NCI-H69 (cell line): ENCODE data around the gene TMEM130.
A peak's percentile ranks its signal among the peaks of the same experiment; 100 is the strongest.

ENCODE experiments used
- DNase-seq: peaks from one replicate; lab custom pipeline; 2025; lab: John Stamatoyannopoulos, UW

Gene TMEM130, protein sequence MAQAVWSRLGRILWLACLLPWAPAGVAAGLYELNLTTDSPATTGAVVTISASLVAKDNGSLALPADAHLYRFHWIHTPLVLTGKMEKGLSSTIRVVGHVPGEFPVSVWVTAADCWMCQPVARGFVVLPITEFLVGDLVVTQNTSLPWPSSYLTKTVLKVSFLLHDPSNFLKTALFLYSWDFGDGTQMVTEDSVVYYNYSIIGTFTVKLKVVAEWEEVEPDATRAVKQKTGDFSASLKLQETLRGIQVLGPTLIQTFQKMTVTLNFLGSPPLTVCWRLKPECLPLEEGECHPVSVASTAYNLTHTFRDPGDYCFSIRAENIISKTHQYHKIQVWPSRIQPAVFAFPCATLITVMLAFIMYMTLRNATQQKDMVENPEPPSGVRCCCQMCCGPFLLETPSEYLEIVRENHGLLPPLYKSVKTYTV

DNA sequence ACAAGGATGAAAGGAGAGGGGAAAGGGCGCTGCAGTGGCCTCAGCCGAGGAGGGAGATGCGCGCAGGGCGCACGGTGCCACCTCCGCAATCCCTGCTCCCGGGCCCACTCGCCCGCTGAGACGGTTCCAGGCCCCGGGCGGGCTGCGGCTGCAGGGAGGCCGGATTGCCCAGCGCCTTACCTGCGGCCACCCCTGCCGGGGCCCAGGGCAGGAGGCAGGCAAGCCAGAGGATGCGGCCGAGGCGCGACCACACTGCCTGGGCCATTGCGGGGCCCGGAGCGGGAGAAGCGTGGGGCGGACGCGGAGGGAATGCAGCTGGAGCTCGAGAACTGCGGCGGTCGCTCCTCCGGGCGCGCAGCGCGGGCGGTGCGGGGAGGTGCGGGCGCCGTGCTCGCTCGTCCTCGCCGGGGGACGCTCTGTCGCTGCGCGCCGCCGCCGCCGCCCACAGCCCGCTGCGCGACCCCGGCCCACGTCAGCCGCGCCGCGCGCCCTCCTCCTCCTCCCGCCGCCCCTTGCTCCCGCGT, at the start of gene TMEM130:
Gene TMEM130, minus strand, starts transcription at position 418 of the 524 bp plus-strand sequence. Its CDS starts 153 bp downstream, at position 265.
- peak; percentile 47 for DNase-seq

DNA sequence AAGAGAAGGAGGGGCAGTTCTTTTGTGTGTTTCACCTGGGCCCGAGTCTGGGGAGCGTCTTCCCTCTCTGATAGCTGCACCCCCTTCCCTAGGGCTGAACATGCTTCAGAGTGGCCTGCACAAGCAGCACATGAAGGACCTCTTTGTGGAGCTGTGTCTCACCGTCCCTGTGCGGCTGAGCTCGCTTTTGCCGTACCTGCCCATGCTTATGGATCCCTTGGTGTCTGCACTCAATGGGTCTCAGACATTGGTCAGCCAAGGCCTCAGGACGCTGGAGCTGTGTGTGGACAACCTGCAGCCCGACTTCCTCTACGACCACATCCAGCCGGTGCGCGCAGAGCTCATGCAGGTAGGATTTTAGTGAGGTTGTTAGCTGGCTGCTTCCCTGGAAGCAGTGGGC, 47.5 kb upstream of the TMEM130 start:
- no peak for DNase-seq

DNA sequence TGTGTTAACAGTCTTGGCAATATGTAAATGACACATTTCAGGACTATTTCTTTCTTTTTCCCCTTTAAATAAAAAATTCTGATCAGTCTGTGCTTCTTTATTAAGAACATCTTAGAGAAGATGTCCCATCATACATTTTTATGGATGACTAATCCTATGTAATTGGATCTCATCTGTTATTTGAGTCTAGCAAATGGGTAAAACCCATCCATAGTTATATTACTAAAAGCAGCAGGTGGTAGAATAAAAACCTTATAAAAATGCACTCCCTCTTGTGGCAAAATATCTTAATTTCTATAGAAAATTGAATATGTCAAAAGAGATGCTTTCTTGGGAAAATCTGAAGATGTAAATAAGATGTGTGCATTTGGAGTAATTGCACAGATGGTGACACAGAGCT, 43.8 kb upstream of the TMEM130 start:
- no peak for DNase-seq

DNA sequence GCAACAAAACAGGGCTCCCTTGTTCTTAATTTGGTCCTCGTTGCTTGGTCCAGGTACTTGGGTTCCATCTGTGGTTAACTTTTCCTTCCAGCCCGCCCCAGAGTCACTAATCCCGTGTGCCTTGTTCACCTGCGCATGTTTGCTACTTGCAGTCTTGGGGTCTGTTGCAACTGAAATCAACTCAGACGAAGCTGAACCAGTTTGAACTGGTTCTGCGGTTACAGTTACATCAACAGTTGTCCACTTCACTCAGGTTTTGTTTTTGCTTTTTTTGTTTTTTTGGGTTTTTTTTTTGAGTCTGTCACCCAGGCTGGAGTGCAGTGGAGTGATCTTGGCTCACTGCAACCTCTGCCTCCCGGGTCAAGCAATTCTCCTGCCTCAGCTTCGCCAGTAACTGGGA, 43.2 kb upstream of the TMEM130 start:
- no peak for DNase-seq

DNA sequence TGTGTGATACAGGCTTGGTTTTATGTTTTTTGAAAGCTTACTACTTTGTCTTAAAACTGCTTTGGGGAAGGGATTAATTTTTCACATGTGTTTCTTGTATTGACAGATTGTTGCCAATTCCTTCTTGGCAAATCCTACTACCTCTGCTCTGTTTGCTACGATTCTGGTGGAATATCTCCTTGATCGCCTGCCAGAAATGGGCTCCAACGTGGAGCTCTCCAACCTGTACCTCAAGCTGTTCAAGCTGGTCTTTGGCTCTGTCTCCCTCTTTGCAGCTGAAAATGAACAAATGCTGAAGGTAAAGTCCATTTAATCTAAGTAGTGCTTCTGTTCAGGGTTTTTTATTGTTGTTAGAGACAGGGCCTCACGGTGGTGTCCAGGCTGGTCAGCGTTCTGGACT, 42.1 kb upstream of the TMEM130 start:
- DNase-seq, result no peak

DNA sequence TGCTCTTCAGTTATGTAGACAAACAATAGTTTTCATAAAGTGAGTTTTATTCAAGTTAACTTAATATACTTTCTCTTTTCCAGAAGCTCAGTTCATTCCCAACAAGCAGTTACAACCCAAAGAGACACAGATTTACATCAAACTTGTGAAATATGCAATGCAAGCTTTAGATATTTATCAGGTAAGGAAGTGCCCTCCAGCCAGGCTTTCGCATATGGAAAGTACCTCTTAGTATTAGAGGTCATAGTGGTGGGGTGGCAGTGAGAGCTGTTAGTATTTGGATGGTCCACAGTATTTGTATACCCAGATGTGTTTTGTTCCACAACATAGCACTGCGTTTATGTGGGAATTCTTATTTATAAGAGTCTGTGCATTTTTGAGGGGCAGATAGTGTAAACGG, 40.6 kb upstream of the TMEM130 start:
- DNase-seq, result no peak

DNA sequence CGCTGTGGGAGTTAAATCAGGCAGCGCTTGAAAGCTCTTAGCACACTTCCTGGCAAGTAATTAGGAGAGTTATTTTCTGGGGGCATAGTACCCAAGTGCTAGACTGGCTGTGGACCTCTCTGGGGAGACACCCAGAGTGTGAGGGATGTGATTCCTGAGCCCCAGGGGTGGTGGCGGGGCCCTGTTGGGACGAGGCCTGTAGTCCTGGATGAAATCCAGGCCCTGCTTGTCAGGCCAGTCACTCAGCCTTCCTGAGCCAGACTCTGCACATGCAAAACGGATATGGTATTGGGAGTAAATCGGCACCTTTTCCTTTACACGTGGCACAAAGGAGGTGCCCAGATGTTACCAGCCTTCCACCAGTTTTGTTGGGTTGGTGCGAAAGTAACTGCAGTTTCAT, 39.7 kb upstream of the TMEM130 start:
- no peak for DNase-seq

DNA sequence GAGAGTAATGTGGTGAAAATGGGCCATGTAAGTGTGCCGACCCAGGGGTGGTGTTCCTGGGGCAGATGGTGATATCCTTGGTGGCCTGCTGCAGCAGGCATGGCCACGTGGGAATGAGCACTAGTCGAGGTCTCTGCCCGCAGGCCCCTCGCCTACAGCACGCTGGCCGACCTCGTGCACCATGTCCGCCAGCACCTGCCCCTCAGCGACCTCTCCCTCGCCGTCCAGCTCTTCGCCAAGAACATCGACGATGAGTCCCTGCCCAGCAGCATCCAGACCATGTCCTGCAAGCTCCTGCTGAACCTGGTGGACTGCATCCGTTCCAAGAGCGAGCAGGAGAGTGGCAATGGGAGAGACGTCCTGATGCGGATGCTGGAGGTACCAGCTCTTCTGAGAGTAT, 38.8 kb upstream of the TMEM130 start:
- no peak for DNase-seq

DNA sequence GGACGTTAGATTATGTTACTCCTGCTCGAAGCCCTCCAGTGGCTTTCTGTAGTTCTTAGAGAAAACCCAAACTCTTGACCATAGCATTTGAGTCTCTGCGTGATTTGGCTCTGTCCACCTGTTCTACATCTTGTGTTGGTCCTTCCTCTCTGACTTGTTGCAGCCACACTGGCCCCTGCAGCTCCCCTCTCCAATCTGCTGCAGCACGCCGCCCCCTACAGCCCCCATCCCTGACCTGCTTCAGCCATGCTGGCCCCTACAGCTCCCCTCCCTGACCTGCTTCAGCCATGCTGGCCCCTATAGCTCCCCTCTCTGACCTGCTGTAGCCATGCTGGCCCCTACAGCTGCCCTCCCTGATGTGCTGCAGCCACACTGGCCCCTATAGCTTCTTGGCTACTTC, 37.8 kb upstream of the TMEM130 start:
- DNase-seq, result no peak

DNA sequence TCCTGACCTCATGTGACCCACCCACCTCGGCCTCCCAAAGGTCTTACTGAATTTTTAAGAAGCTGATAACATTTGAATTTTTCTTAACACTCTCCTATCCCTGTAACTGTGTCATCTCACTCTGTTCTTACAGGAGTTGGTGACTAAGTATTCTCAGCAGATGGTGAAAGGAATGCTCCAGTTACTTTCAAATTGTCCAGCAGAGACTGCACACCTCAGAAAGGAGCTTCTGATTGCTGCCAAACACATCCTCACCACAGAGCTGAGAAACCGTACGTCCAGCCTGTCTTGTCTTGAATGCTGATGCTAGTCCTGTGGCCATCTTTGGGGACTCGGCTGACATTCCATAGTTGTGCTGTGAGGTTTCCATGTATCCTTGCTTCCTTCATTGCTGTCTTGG, 33.4 kb upstream of the TMEM130 start:
- DNase-seq, result no peak

DNA sequence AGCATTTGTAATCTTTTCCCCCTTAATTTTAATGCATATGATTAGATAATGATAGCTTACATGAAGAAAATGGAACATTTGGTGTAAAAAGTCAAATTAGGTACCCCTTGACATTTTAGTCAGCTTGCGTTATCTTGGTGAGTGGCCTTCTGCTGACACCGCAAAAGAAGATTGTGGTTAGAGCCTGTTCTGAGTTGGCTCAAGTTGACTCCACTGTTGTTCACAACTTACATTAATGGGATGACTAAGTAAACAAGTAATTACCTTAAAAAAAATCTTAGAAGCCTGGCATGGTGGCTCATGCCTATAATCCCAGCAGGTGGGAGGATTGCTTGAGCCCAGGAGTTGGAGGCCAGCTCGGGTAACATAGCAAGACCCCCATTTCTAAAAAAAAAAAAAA, 32.7 kb upstream of the TMEM130 start:
- peak; percentile 38 for DNase-seq

DNA sequence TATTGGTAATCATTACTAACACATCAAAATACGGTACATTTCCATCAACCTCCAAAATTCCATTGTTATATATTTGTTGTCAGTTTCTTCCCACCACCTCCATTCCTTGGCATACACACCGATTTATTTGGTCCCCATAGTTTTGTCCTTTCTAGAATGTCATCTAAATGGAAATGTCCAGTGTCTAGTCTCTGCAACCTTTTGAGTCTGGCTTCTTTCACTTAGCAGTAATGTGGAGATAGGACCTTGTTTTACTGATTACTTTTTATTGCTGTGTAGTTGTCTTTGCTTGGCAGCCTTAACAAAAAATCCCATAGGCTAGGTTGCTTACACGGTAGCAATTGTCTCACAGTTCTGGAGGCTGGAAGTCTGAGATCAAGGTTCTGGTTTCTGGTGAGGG, 31.0 kb upstream of the TMEM130 start:
- no peak for DNase-seq

DNA sequence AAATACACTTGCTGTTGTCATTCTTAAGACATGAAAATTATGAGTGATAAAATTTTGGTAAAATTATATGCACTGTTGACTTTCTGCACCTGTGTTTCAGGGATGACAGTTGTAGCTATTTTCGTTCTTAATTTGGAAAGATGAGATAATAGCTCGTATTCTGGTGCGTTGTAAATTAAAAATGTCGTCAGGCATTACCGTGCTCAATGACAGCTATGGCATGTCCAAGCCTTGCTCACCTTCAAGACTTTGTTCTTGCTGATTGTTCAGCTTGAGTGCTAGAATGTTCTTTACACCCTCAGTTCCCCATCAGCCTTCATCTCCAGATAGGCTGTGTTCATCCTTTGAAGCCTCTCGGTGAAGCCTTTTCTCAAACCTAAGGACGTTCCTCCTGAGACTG, 30.0 kb upstream of the TMEM130 start:
- DNase-seq, result no peak

DNA sequence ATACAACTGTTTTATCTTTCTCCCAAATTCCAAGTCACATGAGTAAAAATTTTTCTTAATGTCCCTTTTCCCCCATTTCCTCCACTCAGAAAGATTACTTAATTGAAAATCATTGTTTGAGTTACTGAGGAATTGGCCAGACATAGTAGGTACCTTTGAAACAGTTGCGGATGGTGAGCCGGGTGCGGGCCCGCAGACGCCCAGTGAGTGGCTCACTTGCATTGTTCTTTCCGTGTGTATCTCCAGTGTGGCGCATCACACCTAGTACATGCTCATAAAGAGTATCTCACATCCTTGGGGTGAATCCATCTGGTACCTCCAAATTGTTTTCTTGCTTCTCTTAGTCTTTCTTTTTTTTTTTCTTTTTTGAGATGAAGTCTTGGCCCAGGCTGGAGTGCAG, 22.8 kb upstream of the TMEM130 start:
- DNase-seq, result no peak

DNA sequence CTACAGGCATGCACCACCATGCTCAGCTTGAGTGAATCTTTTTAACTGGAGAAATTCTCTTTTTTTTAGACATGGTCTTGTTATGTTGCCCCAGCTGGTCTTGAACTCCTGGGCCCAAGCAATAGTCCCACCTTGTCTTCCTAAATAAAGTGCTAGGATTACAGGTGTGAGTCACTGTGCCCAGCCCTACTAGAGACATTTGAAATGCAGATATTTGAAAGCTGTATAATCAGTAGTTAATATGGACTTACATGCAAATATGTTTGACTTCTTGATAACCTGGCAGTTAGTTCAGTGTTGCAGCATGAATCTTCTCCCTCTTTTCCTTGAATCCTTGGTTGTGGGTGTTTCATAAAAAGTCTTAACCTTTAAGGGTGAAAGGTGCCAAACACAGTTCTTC, 17.2 kb upstream of the TMEM130 start:
- DNase-seq, result no peak

DNA sequence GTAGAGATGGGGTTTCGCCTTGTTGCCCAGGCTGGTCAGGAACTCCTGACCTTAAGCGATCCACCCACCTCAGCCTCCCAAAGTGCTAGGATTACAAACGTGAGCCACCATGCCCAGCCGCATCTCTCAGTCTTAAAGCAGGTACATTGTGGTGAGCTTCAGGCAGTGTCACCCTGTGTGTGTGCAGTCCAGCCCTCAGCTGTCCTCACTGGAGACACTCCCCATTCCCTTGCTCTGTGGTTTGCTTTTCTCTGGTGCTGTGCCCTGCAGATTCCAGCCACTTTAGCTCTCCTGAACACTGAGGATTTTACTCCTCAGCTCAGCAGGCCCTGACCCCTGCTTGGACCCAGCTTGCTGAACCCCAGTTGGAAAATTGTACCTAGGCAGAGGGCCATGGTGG, 14.6 kb upstream of the TMEM130 start:
- no peak for DNase-seq

DNA sequence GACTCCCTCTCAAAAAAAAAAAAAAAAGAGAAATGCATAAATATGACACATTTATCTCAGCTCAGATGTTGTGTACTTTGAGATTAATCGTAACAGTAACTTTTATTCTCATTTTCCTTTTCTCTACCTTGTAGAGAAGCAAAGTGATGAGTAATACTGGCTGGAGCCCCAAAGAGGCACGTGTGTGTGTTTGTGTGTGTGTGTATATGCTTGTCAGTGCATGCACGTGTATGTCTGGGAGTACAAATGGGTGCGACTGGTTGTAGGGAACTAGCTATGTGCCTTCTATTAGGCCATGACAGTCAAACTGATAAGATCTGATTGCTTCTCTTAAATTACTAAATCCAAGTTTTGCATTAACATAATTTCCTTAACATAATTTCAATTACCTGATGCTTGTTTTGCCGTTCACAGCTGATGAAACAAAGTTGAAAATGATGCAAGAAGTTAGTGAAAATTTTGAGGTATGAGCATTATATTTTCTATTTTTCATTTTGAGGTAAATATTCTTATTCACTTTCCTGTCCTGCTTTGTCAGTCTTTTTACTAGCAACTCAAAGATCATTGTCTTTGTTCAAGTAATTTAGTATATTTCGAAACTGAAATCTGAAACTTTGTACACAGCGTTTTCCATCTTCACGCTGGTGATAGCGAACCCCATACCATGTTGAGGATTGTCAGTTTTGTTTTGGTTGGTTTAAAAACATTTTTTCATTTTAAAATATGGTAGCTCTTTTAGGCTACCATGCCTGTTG, 11.9 kb upstream of the TMEM130 start:
- no peak for DNase-seq

DNA sequence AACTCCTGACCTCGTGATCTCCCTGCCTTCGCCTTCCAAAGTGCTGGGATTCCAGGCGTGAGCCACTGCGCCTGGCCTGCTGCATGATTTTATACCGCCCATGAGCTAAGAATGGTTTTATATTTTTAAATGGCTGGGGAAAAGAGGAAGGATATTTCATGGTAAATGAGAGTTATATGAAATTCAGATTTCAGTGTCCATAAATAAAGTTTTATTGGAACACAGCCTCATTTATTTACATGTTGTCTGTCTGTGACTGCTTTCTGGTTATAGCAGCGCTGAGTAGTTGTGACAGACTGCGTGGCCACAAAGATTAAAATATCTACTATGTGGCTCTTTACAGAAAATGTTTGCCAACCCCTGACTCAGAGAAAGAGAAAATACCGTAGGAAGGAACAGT, 10.7 kb upstream of the TMEM130 start:
- DNase-seq, result no peak

DNA sequence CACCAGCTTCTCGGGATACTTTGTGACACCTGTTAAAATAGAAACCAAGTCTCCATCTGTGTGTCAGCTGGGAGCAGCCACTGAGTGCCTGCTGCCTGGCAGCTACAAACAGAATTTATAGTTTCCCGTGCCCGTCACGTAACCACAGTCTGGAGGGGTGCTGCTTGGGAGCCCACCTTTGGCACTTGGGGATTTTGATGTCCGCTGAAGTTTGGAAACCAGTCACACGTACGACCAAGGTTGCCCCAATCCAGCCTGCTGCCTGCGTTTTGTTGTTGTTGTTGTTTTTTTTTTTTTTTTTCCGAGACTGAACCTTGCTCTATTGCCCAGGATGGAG, 10.1 kb upstream of the TMEM130 start:
- no peak for DNase-seq

DNA sequence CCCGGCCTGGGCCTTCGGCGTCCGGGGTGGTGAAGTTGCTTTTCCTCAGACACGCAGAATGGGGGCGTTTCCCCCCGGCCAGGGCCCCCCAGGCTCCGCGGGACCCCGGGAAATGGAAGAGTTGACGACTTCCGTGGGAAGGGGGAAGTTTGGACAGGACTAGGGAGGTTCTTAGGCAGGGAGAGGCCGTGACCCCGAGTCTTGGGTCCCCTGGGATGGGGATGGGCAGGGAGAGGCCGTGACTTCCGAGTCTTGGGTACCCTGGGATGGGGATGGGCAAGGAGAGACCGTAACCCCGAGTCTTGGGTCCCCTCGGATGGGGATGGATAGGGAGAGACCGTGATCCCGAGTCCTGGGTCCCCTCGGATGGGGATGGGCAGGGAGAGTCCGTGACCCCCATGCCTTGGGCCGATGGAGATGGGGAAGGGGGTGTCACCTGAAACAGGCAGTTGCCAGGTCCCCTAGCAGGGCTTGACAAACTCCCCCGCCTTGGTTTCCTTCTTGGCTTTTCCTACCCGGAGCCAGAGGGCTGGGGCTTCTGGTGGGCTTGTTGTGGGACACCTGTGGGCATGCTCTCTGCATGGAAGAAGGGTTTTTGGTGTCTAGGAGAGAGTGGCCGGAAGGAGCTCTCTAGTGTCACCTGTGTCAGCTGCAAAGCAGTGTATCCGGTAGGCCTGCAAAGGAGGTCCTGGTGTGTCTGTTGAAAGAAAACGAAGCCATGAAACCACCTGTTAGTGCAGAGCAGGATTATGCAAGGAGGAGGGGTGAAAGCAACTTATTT, 9.6 kb upstream of the TMEM130 start:
- DNase-seq, result peak; percentile 50

DNA sequence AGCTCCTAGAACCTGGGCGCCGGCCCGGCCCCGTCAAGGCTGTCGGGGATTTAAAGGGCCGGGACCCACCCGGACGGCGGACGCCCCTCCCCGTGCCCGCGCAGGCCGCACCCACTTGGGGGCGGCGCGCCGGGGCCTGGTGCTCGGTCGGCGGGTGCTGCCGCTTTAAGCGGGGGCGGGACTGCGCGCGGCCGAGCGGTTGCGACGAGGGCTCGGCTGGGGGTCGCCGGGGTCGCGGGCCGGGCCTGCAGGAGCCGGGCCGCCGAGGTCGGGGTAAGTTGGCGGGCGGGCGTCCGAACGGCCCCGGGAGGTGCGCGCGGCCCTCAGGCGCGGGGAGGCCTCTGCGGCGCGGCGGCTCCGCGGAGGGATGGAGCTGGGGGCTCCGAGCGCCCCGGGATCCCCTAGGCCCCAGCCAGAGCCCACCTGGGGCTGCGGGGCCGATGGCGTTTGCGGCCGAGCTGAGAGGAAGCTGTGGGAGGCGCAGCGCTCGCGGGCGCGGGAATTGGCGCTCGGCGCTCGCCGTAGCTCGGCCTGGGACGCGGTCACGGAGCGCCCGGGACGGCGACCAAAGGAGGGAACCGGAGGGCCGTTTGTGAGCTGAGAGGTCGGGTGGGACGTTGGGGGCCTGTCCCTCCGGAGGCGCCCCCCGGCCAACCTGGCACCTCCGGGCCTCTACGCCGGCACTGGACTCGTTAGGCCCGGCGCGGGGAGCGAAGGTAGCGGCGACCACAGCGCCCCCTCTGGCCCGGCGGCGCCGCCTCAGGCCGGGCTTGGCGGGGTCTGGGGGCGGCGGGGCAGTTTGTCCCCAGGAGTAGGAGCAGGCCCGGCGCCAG, 8.8 kb upstream of the TMEM130 start, which contains the start of gene TRRAP:
Gene TRRAP, plus strand, starts transcription at position 168 of the 833 bp plus-strand sequence. CDS start 2,619 bp downstream, outside the sequence.
- peak; percentile 88 for DNase-seq
